Osteocyte (in vitro differentiated cells): Measurements from ENCODE around the gene JAKMIP1. TPM values are rescaled to one million over a fixed set of nuclear protein-coding genes. Genes with fewer than 3 reads are reported as not detected.

ENCODE experiments used
- DNase-seq: peaks from one replicate; pipeline ENCODE4 v3.0.0; 2021; ENCODE audit warnings: mixed read lengths; ENCODE audit not compliant: unreplicated experiment; ENCODE audit errors: extremely low spot score
- H3K27ac Mint-ChIP-seq: one replicate; pipeline ENCODE4 v1.8.0; 2021; ENCODE audit warnings: mild to moderate bottlenecking, mixed read lengths; ENCODE audit not compliant: unreplicated experiment
- H3K27me3 Mint-ChIP-seq: one replicate; pipeline ENCODE4 v1.8.0; 2021; ENCODE audit warnings: mixed read lengths; ENCODE audit not compliant: unreplicated experiment
- H3K36me3 Mint-ChIP-seq: one replicate; pipeline ENCODE4 v1.8.0; 2021; ENCODE audit warnings: mixed read lengths; ENCODE audit not compliant: unreplicated experiment
- H3K4me1 Mint-ChIP-seq: one replicate; pipeline ENCODE4 v1.8.0; 2021; ENCODE audit warnings: mixed read lengths; ENCODE audit not compliant: unreplicated experiment
- H3K4me3 Mint-ChIP-seq: one replicate; pipeline ENCODE4 v1.8.0; 2021; ENCODE audit warnings: mild to moderate bottlenecking, moderate library complexity, mixed read lengths; ENCODE audit not compliant: unreplicated experiment
- H3K9me3 Mint-ChIP-seq: one replicate; pipeline ENCODE4 v1.8.0; 2021; ENCODE audit warnings: mixed read lengths; ENCODE audit not compliant: unreplicated experiment
- total RNA-seq: library from RNA; stranded (reverse); gene quantifications from 2 replicates; pipeline ENCODE4 v1.2.1, GENCODE V29; 2021
- TF ChIP-seq, protein P1 (sequence below): fragments of 200-600 bp; sonication (generic); IDR thresholded peaks from 2 replicates; pipeline ENCODE4 v1.5.0; 2021; ENCODE audit warnings: antibody characterized with exemption, mild to moderate bottlenecking, moderate library complexity

Gene JAKMIP1
- total RNA-seq, 1 donor from 2014 or later = not detected

DNA sequence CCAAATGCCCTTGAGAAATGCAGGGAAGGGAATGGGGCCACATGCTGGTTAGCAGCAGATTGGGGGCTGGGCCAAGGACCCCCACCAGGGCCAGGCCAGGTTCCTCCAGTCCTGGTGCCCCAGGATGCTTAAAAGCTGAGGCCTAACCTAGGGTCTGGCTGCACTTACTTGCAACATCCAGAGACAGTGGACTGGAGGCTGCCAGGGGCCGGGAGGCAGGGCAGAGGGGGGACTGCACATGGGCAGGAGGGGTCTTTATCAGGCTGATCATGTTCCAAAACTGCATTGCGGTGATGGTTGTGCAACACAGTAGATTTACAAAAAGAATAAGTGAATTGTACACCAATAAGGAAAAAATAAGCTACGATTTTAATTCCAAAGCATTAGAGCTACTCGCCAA is 145.3 kb downstream of the JAKMIP1 start:
- Mint-ChIP-seq H3K4me1 (no peaks in the 10 kb centered on the region), H3K36me3 (no peaks in the 10 kb centered on the region), H3K27ac (no peak overlapping the region), H3K27me3 (peaks cover 13% of the 10 kb centered on the region), H3K9me3 (peaks cover 13% of the 10 kb centered on the region), H3K4me3 (no peak overlapping the region)
- no peak for DNase-seq
- TF ChIP-seq, protein P1, sequence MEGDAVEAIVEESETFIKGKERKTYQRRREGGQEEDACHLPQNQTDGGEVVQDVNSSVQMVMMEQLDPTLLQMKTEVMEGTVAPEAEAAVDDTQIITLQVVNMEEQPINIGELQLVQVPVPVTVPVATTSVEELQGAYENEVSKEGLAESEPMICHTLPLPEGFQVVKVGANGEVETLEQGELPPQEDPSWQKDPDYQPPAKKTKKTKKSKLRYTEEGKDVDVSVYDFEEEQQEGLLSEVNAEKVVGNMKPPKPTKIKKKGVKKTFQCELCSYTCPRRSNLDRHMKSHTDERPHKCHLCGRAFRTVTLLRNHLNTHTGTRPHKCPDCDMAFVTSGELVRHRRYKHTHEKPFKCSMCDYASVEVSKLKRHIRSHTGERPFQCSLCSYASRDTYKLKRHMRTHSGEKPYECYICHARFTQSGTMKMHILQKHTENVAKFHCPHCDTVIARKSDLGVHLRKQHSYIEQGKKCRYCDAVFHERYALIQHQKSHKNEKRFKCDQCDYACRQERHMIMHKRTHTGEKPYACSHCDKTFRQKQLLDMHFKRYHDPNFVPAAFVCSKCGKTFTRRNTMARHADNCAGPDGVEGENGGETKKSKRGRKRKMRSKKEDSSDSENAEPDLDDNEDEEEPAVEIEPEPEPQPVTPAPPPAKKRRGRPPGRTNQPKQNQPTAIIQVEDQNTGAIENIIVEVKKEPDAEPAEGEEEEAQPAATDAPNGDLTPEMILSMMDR = no peak

DNA sequence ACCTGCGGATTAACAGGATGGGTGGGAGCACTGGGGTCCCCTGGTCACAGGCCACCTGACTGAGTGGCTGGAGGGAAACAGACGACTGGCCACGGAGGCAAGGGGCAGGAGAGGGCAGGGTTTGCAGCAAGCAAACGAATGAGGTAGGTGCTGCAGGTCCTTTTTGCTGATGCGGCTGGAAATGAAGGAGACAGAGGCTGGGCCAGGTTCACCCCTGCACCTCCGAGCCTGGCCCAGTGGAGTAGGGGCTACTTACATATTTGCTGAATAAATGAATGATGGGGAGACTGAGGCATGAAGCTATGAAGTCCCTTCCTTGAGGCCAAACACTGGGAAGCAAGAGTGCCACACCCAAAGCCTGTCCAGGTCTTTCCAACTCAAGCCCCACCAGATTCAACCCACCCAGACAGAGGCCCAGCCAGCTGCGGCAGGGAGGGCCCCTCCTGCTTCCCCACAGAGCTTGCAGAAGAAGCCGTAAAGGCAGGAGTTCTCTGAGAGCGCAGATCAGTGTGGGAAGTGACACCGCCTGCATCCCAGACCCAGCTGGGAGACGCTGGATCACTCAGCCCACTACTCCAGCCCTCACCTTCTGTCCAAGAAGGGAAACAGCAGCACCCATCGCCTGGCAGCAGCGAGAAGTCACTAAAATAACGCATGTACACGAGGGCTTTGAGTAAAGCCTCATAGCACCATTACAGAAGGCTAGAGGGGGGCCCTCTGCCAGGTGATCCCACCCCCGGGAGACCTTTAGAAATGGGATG is 146.0 kb downstream of the JAKMIP1 start:
- no peak for DNase-seq
- Mint-ChIP-seq H3K4me1 (no peaks in the 10 kb centered on the region), H3K36me3 (no peaks in the 10 kb centered on the region), H3K4me3 (no peak overlapping the region), H3K27ac (no peak overlapping the region), H3K27me3 (peaks cover 13% of the 10 kb centered on the region), H3K9me3 (peaks cover 12% of the 10 kb centered on the region)
- TF ChIP-seq, protein P1 = no peak

DNA sequence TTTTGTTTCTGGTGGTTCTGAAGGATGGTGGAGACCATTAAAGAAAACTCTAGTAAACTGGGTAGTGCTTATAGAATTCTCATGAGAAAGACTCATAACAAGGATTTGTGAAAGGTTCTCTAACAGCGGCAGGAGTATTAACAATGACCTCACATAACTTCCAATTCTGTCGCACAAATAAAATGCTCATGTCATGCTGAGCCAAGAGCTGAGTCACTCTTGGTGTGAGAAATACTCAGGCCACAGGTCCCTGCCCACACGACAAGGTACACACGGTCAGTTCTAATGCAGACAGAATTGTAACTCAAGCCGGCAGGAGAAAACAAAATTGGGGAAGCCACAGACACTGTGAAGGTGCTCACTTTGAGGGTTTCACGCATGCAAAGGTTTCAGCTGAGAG is 147.7 kb downstream of the JAKMIP1 start:
- no peak overlapping the region for H3K27ac Mint-ChIP-seq
- TF ChIP-seq, protein P1 = no peak
- H3K4me3 Mint-ChIP-seq = no peak overlapping the region
- no peak for DNase-seq
- H3K36me3 Mint-ChIP-seq = no peaks in the 10 kb centered on the region
- H3K4me1 Mint-ChIP-seq = no peaks in the 10 kb centered on the region
- peaks cover 4% of the 10 kb centered on the region for H3K9me3 Mint-ChIP-seq
- peaks cover 13% of the 10 kb centered on the region for H3K27me3 Mint-ChIP-seq

DNA sequence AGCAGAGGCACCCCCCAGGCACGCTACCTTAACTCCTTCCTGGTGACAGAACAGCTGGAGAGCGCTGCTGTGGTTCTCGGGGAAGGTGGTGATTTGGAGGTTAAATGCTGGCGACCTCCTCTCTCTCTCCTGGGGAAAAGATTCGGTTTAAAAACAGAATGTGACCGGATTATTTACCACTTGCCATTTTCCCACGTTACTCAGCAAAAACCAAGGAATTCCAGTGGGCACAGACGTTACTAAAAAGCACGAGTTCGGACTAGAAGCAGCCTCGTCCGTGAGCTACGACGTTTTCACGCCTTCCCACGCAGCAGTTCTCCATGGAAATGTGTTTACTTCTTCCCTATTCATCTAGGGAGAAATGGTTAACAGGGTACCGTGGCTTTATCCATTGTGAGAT is 149.8 kb downstream of the JAKMIP1 start:
- H3K4me1 Mint-ChIP-seq = no peaks in the 10 kb centered on the region
- no peak overlapping the region for H3K4me3 Mint-ChIP-seq
- DNase-seq = no peak

DNA sequence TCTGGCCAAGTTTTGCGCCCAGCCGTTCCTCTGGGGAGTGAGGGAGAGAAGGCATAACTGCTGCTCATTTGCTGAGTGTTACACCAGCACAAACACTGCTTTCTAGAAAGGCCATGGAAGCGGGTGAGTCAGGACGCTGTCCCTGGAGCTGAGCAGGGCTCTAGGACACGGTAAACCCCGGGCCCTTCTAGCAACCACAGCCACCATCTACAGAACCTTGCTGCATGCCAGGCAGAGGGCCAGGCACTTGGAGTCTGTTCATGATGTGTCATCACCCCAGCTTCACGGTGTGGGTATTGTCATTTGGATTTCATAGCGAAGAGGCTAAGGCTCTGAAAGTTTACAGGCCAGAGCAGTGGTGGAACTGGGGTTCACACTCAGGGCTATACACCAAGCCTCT is 150.4 kb downstream of the JAKMIP1 start:
- DNase-seq = no peak
- H3K36me3 Mint-ChIP-seq = no peaks in the 10 kb centered on the region
- H3K4me1 Mint-ChIP-seq = no peaks in the 10 kb centered on the region
- TF ChIP-seq, protein P1 = no peak
- H3K4me3 Mint-ChIP-seq = no peak overlapping the region
- peaks cover 13% of the 10 kb centered on the region for H3K27me3 Mint-ChIP-seq
- H3K9me3 Mint-ChIP-seq = no peaks in the 10 kb centered on the region
- H3K27ac Mint-ChIP-seq = no peak overlapping the region

More for the DNA sequence above, 149.8 kb downstream of the JAKMIP1 start:
- Mint-ChIP-seq H3K27ac (no peak overlapping the region), H3K9me3 (no peaks in the 10 kb centered on the region), H3K27me3 (peaks cover 13% of the 10 kb centered on the region), H3K36me3 (no peaks in the 10 kb centered on the region)
- TF ChIP-seq, protein P1 = no peak
